ENCODE data around the gene SCYL3.

DNA sequence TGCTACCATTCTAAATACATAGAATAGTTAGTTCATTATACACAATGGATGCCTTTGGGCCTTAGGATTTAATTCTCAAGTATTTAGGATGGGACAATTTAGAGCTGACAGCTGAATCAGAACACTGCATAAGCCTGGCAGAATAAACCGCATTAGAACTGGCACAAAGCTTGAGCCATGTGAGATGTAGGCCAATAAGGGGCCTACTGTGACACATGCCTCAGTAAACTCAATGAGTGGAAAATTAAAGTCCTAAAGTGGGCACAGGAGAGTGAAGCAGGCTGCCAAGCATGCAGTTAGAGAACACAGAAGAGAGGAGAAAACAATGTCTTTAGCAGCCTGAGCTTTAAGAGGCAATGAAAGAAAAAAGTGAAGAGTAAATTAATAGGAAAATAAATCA lies 24.3 kb downstream of the SCYL3 start:
- TF ChIP-seq, protein P1, sequence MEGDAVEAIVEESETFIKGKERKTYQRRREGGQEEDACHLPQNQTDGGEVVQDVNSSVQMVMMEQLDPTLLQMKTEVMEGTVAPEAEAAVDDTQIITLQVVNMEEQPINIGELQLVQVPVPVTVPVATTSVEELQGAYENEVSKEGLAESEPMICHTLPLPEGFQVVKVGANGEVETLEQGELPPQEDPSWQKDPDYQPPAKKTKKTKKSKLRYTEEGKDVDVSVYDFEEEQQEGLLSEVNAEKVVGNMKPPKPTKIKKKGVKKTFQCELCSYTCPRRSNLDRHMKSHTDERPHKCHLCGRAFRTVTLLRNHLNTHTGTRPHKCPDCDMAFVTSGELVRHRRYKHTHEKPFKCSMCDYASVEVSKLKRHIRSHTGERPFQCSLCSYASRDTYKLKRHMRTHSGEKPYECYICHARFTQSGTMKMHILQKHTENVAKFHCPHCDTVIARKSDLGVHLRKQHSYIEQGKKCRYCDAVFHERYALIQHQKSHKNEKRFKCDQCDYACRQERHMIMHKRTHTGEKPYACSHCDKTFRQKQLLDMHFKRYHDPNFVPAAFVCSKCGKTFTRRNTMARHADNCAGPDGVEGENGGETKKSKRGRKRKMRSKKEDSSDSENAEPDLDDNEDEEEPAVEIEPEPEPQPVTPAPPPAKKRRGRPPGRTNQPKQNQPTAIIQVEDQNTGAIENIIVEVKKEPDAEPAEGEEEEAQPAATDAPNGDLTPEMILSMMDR (IDR thresholded peaks at IDR 0.05), result no peak
- TF ChIP-seq RAD21 (IDR thresholded peaks at IDR 0.05; ENCODE audit: low read length), result no peak
- TF ChIP-seq, protein P2, sequence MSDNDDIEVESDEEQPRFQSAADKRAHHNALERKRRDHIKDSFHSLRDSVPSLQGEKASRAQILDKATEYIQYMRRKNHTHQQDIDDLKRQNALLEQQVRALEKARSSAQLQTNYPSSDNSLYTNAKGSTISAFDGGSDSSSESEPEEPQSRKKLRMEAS (IDR thresholded peaks at IDR 0.05; ENCODE audit: low read depth), result no peak
- no peak for TF ChIP-seq POLR2AphosphoS5 (IDR thresholded peaks at IDR 0.05; ENCODE audit: low read depth, low read length)
- no peak for TF ChIP-seq GATA2 (CRISPR knock-in tag; IDR thresholded peaks at IDR 0.05)
- TF ChIP-seq, protein P3, sequence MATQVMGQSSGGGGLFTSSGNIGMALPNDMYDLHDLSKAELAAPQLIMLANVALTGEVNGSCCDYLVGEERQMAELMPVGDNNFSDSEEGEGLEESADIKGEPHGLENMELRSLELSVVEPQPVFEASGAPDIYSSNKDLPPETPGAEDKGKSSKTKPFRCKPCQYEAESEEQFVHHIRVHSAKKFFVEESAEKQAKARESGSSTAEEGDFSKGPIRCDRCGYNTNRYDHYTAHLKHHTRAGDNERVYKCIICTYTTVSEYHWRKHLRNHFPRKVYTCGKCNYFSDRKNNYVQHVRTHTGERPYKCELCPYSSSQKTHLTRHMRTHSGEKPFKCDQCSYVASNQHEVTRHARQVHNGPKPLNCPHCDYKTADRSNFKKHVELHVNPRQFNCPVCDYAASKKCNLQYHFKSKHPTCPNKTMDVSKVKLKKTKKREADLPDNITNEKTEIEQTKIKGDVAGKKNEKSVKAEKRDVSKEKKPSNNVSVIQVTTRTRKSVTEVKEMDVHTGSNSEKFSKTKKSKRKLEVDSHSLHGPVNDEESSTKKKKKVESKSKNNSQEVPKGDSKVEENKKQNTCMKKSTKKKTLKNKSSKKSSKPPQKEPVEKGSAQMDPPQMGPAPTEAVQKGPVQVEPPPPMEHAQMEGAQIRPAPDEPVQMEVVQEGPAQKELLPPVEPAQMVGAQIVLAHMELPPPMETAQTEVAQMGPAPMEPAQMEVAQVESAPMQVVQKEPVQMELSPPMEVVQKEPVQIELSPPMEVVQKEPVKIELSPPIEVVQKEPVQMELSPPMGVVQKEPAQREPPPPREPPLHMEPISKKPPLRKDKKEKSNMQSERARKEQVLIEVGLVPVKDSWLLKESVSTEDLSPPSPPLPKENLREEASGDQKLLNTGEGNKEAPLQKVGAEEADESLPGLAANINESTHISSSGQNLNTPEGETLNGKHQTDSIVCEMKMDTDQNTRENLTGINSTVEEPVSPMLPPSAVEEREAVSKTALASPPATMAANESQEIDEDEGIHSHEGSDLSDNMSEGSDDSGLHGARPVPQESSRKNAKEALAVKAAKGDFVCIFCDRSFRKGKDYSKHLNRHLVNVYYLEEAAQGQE (IDR thresholded peaks at IDR 0.05; ENCODE audit: low read depth, low read length), result no peak
- TF ChIP-seq TAF1 (IDR thresholded peaks at IDR 0.05; ENCODE audit: borderline replicate concordance, low read depth, low read length), result no peak
- TF ChIP-seq EP300 (IDR thresholded peaks at IDR 0.05; ENCODE audit: borderline replicate concordance in 1 of 2, low read depth in 1 of 2, low read length in 1 of 2), result no peak
- TF ChIP-seq SMC3 (IDR thresholded peaks at IDR 0.05; ENCODE audit: low read depth, low read length), result no peak

Measured in SK-N-SH (cell line).